Hepatocyte (in vitro differentiated cells): ENCODE results near the gene CHRDL1. TPM values are rescaled to one million over a fixed set of nuclear protein-coding genes. Genes with fewer than 3 reads are reported as not detected.
A peak's percentile ranks its signal among the peaks of the same experiment; 100 is the strongest.

Experiments
- DNase-seq: peaks from one replicate; pipeline ENCODE4 v3.0.0-alpha.2; 2016; ENCODE audit warnings: low spot score
- H2AFZ ChIP-seq: fragments of 200-600 bp; sonication (generic); 2 replicates; pipeline ENCODE4 v1.6.0; 2016; ENCODE audit warnings: antibody characterized with exemption, mild to moderate bottlenecking
- H3K27ac ChIP-seq: fragments of 200-600 bp; sonication (generic); 2 replicates; pipeline ENCODE4 v1.5.1; 2016; ENCODE audit warnings: mild to moderate bottlenecking
- H3K27me3 ChIP-seq: fragments of 200-600 bp; sonication (generic); 2 replicates; pipeline ENCODE4 v1.6.1; 2016
- H3K36me3 ChIP-seq: fragments of 200-600 bp; sonication (generic); replicated peaks from 2 replicates; pipeline ENCODE4 v1.5.1; 2016; ENCODE audit warnings: low read depth; ENCODE audit not compliant: insufficient read depth
- H3K4me1 ChIP-seq: fragments of 200-600 bp; sonication (generic); 2 replicates; pipeline ENCODE4 v1.5.1; 2016; ENCODE audit warnings: mild to moderate bottlenecking, moderate library complexity; ENCODE audit not compliant: insufficient read depth
- H3K4me2 ChIP-seq: fragments of 200-600 bp; sonication (generic); 2 replicates; pipeline ENCODE4 v1.6.0; 2016
- H3K4me3 ChIP-seq: fragments of 200-600 bp; sonication (generic); 2 replicates; pipeline ENCODE4 v1.5.1; 2016; ENCODE audit warnings: mild to moderate bottlenecking
- H3K79me2 ChIP-seq: fragments of 200-600 bp; sonication (generic); 2 replicates; pipeline ENCODE4 v1.6.0; 2017; ENCODE audit warnings: mild to moderate bottlenecking
- H3K9me2 ChIP-seq: fragments of 200-600 bp; sonication (generic); replicated peaks from 2 replicates; pipeline ENCODE4 v1.6.0; 2017; ENCODE audit warnings: mild to moderate bottlenecking; ENCODE audit not compliant: insufficient read depth
- H3K9me3 ChIP-seq: fragments of 200-600 bp; sonication (generic); 2 replicates; pipeline ENCODE4 v1.5.1; 2016; ENCODE audit warnings: low read depth, mild to moderate bottlenecking
- H4K20me1 ChIP-seq: fragments of 200-600 bp; sonication (generic); 2 replicates; pipeline ENCODE4 v1.6.0; 2016; ENCODE audit warnings: mild to moderate bottlenecking; ENCODE audit not compliant: insufficient read depth, poor library complexity, severe bottlenecking
- EZH2 ChIP-seq: fragments of 200-600 bp; sonication (generic); IDR thresholded peaks from 2 replicates; pipeline ENCODE4 v1.6.1; 2016; ENCODE audit warnings: antibody characterized with exemption, mild to moderate bottlenecking, borderline replicate concordance
- EZH2phosphoT487 ChIP-seq: fragments of 200-600 bp; sonication (generic); IDR thresholded peaks from one replicate; pipeline ENCODE4 v1.6.1; 2018; ENCODE audit warnings: antibody characterized with exemption, mild to moderate bottlenecking, low read depth, moderate library complexity; ENCODE audit not compliant: unreplicated experiment, severe bottlenecking
- WGBS: methylation state at CpG from one replicate; pipeline ENCODE4 v1.1.6; 2016; ENCODE audit warnings: low lambda C conversion rate; ENCODE audit errors: missing lambda C conversion rate; 5-methylcytosine and 5-hydroxymethylcytosine counted together
- polyA plus RNA-seq: library from polyadenylated mRNA; unstranded; fragments of >200 nt; fragmentation: Nextera tagmentation; extraction: Ambion mirVana; gene quantifications from 2 replicates; pipeline ENCODE4 v1.2.1, GENCODE V29; 2016
- total RNA-seq: library from RNA; depleted of rRNA; stranded (reverse); fragments of >200 nt; gene quantifications from 2 replicates; pipeline ENCODE4 v1.2.3, GENCODE V29; 2014
- TF ChIP-seq, protein P1 (sequence below): fragments of 200-600 bp; sonication (generic); IDR thresholded peaks from 2 replicates; pipeline ENCODE4 v1.5.1; 2016; ENCODE audit warnings: antibody characterized with exemption, mild to moderate bottlenecking; ENCODE audit not compliant: poor library complexity

Gene CHRDL1
- total and polyA plus RNA-seq, 2 experiments from 2014 or later: 0.82 to 1.6 TPM

DNA sequence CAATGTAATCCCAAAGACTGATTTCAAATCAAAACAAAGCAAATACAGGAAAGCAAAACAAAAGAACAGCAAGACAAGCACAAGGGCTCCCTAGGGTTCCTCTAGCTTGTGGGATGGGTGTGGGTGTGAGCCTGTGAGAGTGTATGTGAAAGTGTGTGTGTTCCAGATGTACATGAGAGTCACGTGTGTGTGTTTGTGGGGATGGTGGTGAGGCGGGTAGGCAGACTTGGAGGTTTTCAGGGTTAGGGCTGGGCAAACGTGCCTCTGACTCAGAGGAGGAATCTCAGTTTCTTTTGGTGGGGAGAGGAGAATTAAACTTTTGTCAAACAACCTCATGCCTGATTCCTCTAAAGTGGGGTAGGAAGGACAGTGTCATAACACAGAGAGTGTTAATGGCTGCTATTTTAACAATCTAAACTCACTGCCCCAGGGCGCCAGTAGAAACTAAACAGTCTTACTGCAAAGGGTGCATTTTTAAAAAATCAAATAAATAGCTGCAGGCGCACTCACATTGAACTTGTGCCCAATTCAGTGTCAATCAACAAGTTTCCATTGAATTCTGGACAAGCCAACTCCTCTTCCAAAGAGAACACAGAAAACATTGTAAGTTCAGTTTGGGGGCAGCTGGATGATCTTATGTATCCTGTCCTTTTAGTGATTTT, 51.8 kb downstream of the CHRDL1 start:
- H3K36me3 ChIP-seq: no peaks in the 10 kb centered on the region
- DNase-seq: no peak
- no peak overlapping the region for H3K27ac ChIP-seq
- H3K9me3 ChIP-seq: no peaks in the 10 kb centered on the region
- no peaks in the 10 kb centered on the region for H3K9me2 ChIP-seq
- TF ChIP-seq EZH2phosphoT487: no peak
- TF ChIP-seq, protein P1, sequence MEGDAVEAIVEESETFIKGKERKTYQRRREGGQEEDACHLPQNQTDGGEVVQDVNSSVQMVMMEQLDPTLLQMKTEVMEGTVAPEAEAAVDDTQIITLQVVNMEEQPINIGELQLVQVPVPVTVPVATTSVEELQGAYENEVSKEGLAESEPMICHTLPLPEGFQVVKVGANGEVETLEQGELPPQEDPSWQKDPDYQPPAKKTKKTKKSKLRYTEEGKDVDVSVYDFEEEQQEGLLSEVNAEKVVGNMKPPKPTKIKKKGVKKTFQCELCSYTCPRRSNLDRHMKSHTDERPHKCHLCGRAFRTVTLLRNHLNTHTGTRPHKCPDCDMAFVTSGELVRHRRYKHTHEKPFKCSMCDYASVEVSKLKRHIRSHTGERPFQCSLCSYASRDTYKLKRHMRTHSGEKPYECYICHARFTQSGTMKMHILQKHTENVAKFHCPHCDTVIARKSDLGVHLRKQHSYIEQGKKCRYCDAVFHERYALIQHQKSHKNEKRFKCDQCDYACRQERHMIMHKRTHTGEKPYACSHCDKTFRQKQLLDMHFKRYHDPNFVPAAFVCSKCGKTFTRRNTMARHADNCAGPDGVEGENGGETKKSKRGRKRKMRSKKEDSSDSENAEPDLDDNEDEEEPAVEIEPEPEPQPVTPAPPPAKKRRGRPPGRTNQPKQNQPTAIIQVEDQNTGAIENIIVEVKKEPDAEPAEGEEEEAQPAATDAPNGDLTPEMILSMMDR: no peak
- no peak for TF ChIP-seq EZH2
- no peaks in the 10 kb centered on the region for H4K20me1 ChIP-seq
- no peaks in the 10 kb centered on the region for H3K4me1 ChIP-seq
- no peak overlapping the region for H2AFZ ChIP-seq
- H3K4me3 ChIP-seq: no peak overlapping the region
- H3K4me2 ChIP-seq: no peak overlapping the region
- no peaks in the 10 kb centered on the region for H3K27me3 ChIP-seq
- no peaks in the 10 kb centered on the region for H3K79me2 ChIP-seq
- WGBS: 55% methylated on average over 5 of the region's 5 CpGs

DNA sequence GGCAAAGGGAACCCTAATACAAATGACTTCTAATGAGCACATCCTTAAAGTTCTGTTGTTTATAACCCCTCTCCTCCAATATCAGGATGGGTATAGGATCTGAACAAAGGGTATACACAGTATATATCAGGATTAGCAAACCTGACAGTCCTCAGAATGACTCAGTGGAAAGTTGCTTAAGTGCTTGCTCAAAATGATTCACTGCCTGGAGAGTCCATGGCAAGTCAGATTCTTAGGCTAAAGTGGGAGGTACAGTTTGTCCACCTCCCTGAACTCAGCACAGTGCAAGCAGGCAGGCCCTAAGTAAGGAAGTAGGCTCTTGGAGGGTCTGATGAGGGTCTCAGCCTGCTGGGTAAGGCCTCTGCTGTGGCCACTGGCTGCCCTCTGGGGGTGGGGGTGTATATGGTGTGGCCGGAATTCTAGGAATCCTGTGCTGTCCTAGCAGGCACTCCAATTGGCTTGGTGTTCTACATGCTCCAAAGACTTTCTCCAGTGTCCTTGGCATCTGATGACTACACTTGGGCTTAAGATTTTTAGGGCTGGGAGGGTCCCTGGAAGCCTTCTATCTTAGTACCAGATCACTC, 54.3 kb downstream of the CHRDL1 start:
- no peaks in the 10 kb centered on the region for H3K79me2 ChIP-seq
- H4K20me1 ChIP-seq: no peaks in the 10 kb centered on the region
- H2AFZ ChIP-seq: no peak overlapping the region
- no peak overlapping the region for H3K4me2 ChIP-seq
- no peaks in the 10 kb centered on the region for H3K4me1 ChIP-seq
- H3K27me3 ChIP-seq: no peaks in the 10 kb centered on the region
- H3K4me3 ChIP-seq: no peak overlapping the region
- H3K9me3 ChIP-seq: no peaks in the 10 kb centered on the region
- peak; percentile 8 for DNase-seq
- no peak overlapping the region for H3K27ac ChIP-seq
- no peaks in the 10 kb centered on the region for H3K36me3 ChIP-seq
- 75% methylated on average over 1 of the region's 1 CpG for WGBS
- TF ChIP-seq EZH2: no peak
- TF ChIP-seq, protein P1: no peak
- TF ChIP-seq EZH2phosphoT487: no peak
- no peaks in the 10 kb centered on the region for H3K9me2 ChIP-seq

DNA sequence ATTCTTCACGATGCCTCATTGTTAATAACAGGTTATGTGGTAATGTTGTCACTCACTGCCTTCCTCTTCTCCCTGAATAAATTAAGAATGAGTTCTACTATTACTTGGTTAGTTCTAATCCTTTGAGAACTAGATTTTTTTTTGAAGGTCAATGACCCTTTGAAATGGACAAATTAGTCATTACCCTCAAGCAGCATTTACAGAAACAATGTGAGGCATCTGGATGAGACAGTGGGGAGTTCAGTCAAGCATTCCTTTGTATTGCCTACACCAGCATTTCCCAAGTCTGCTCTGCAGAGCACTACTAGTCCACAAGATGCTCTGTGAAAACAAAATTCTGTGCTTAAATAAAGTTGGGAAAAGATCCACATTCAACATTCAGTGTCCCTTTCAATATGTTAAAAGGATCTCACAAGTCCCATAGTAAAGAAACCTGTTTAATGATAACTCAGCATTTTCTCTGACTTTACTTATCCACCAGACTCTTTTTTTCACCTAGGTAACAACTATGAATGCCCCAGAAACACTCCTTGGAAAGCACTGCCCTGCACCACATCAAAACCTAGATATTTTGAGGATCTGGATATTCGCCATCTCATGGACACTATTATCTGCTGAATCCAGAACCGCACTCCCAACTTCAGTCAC, 60.6 kb downstream of the CHRDL1 start:
- Histone ChIP-seq H3K4me1 (no peaks in the 10 kb centered on the region), H3K36me3 (no peaks in the 10 kb centered on the region), H3K4me3 (no peak overlapping the region), H4K20me1 (no peaks in the 10 kb centered on the region), H3K27ac (no peak overlapping the region), H3K9me3 (no peaks in the 10 kb centered on the region), H3K9me2 (no peaks in the 10 kb centered on the region), H3K27me3 (no peaks in the 10 kb centered on the region), H3K79me2 (no peaks in the 10 kb centered on the region), H3K4me2 (no peak overlapping the region), H2AFZ (no peak overlapping the region)
- no peak for TF ChIP-seq EZH2phosphoT487
- no peak for TF ChIP-seq EZH2
- TF ChIP-seq, protein P1: no peak
- DNase-seq: no peak
- WGBS: 56% methylated on average over 3 of the region's 3 CpGs
